Stimulated activated CD4-positive, alpha-beta T cell treated with anti-CD3 and anti-CD28 coated beads, TNF-alpha, amount 100 ng/mL, for 24 hours (primary cell): Measurements from ENCODE around the gene PRKG1.
"Not testable (repeated sequence)": the region's sequence is repeated elsewhere in the genome, so short reads cannot be mapped to it uniquely, and the experiment has no call there.

Experiments
- DNase-seq, 3 experiments: peaks; one replicate each; pipeline ENCODE4 v3.0.0-alpha.2; 2020; ENCODE audit warnings: low read depth in 3 of 3

The PRKG1 gene

GRCh38 chr10:51993475-51993874, 919.2 kb downstream of the PRKG1 start:
- DNase-seq: no peak

GRCh38 chr10:51999096-51999495, 924.8 kb downstream of the PRKG1 start:
- no peak for DNase-seq

GRCh38 chr10:52004342-52004949, 930.2 kb downstream of the PRKG1 start:
- DNase-seq: no peak

GRCh38 chr10:52007091-52007490, 932.8 kb downstream of the PRKG1 start:
- DNase-seq: no peak

- DNase-seq: no peak
These were observed 936.8 kb downstream of the PRKG1 start for GRCh38 chr10:52011118-52011517.

- DNase-seq: no peak
These were observed 944.8 kb downstream of the PRKG1 start for GRCh38 chr10:52019077-52019555.

- DNase-seq: no peak
These were observed 945.4 kb downstream of the PRKG1 start for GRCh38 chr10:52019656-52020055.

GRCh38 chr10:52020173-52020572, 945.9 kb downstream of the PRKG1 start:
- DNase-seq: no peak

GRCh38 chr10:52020702-52021101, 946.4 kb downstream of the PRKG1 start:
- DNase-seq: no peak

- DNase-seq: no peak
These were observed 952.9 kb downstream of the PRKG1 start for GRCh38 chr10:52027055-52027705.

GRCh38 chr10:52028523-52028858, 954.2 kb downstream of the PRKG1 start:
- DNase-seq: no peak

GRCh38 chr10:52029628-52030027, 955.3 kb downstream of the PRKG1 start:
- no peak for DNase-seq

GRCh38 chr10:52030051-52030790, 955.9 kb downstream of the PRKG1 start:
- DNase-seq: no peak

- DNase-seq: no peak
These were observed 956.7 kb downstream of the PRKG1 start for GRCh38 chr10:52030975-52031374.

- DNase-seq: no peak
These were observed 957.5 kb downstream of the PRKG1 start for GRCh38 chr10:52031771-52032170.

- DNase-seq: no peak
These were observed 958.7 kb downstream of the PRKG1 start for GRCh38 chr10:52032681-52033629.

- not testable (repeated sequence) for DNase-seq
These were observed 964.9 kb downstream of the PRKG1 start for GRCh38 chr10:52039002-52039793.

GRCh38 chr10:52040486-52040885, 966.2 kb downstream of the PRKG1 start:
- DNase-seq: no peak

GRCh38 chr10:52043811-52044210, 969.5 kb downstream of the PRKG1 start:
- DNase-seq: no peak

GRCh38 chr10:52048051-52048450, 973.8 kb downstream of the PRKG1 start:
- DNase-seq: no peak

GRCh38 chr10:52050429-52051047, 976.3 kb downstream of the PRKG1 start:
- DNase-seq: no peak
